Mesenchymal stem cell (in vitro differentiated cells and primary cell): ENCODE data around the gene BMPR1A.

Experiments
- DNase-seq: peaks from one replicate; pipeline ENCODE4 v3.0.0-alpha.2; 2013
- H2AFZ ChIP-seq: one replicate; pipeline ENCODE4 v1.6.1; 2013; ENCODE audit warnings: low read depth, mild to moderate bottlenecking, control low read depth, inconsistent platforms, low read length, moderate library complexity
- H2AK5ac ChIP-seq: 2 replicates; pipeline ENCODE4 v1.6.1; 2013; ENCODE audit warnings: low read length, moderate library complexity, mild to moderate bottlenecking, inconsistent platforms; ENCODE audit not compliant: severe bottlenecking
- H2BK120ac ChIP-seq: one replicate; pipeline ENCODE4 v1.6.1; 2013; ENCODE audit warnings: low read depth, mild to moderate bottlenecking, inconsistent platforms, low read length, moderate library complexity
- H2BK12ac ChIP-seq, 2 experiments: one replicate each; pipeline ENCODE4 v1.6.1; 2013; ENCODE audit warnings: inconsistent platforms in 2 of 2, low read length in 2 of 2, mild to moderate bottlenecking in 2 of 2, moderate library complexity in 2 of 2, control low read depth in 1 of 2
- H2BK15ac ChIP-seq: one replicate; pipeline ENCODE4 v1.6.1; 2013; ENCODE audit warnings: mild to moderate bottlenecking, low read depth, inconsistent platforms; ENCODE audit not compliant: poor library complexity, severe bottlenecking
- H2BK5ac ChIP-seq: 2 replicates; pipeline ENCODE4 v1.6.1; 2013; ENCODE audit warnings: low read depth, mild to moderate bottlenecking, low read length, control low read depth, inconsistent platforms; ENCODE audit not compliant: poor library complexity, severe bottlenecking
- H3K14ac ChIP-seq, 2 experiments: one replicate each; pipeline ENCODE4 v1.6.1; 2013; ENCODE audit warnings: inconsistent platforms in 2 of 2, low read length in 2 of 2, control low read depth in 1 of 2, mild to moderate bottlenecking in 1 of 2, moderate library complexity in 1 of 2
- H3K18ac ChIP-seq, 2 experiments: one replicate each; pipeline ENCODE4 v1.6.1; 2013; ENCODE audit warnings: inconsistent platforms in 2 of 2, low read length in 2 of 2, control low read depth in 1 of 2, low read depth in 1 of 2, mild to moderate bottlenecking in 1 of 2
- H3K23ac ChIP-seq, 2 experiments: one replicate each; pipeline ENCODE4 v1.6.1; 2013; ENCODE audit warnings: inconsistent platforms in 2 of 2, low read length in 2 of 2, mild to moderate bottlenecking in 2 of 2, moderate library complexity in 2 of 2, control low read depth in 1 of 2
- H3K27ac ChIP-seq: 2 replicates; pipeline ENCODE4 v1.5.1; 2013; ENCODE audit warnings: mild to moderate bottlenecking, moderate library complexity, low read length, control low read depth, inconsistent platforms; ENCODE audit not compliant: poor library complexity, severe bottlenecking
- H3K27me3 ChIP-seq, 2 experiments: 2 replicates each; pipeline versions ENCODE4 v1.6.1 to v1.7.0; 2013; ENCODE audit warnings: low read length in 2 of 2, mild to moderate bottlenecking in 2 of 2, moderate library complexity in 2 of 2, control low read depth in 1 of 2, inconsistent platforms in 1 of 2; ENCODE audit not compliant: control insufficient read depth in 1 of 2, insufficient read depth in 1 of 2
- H3K36me3 ChIP-seq, 2 experiments: 2 replicates each; pipeline versions ENCODE4 v1.6.1 to v1.7.0; 2013; ENCODE audit warnings: low read length in 2 of 2, control low read depth in 1 of 2, inconsistent platforms in 1 of 2, low read depth in 1 of 2, mild to moderate bottlenecking in 1 of 2; ENCODE audit not compliant: insufficient read depth in 2 of 2, control insufficient read depth in 1 of 2
- H3K4ac ChIP-seq, 2 experiments: one replicate each; pipeline ENCODE4 v1.6.1; 2013; ENCODE audit warnings: inconsistent platforms in 2 of 2, low read length in 2 of 2, mild to moderate bottlenecking in 2 of 2, moderate library complexity in 2 of 2, control low read depth in 1 of 2, low read depth in 1 of 2
- H3K4me1 ChIP-seq: 2 replicates; pipeline ENCODE4 v1.6.1; 2013; ENCODE audit warnings: low read depth, low read length, control low read depth; ENCODE audit not compliant: control insufficient read depth, insufficient read depth
- H3K4me2 ChIP-seq: 2 replicates; pipeline ENCODE4 v1.6.1; 2013; ENCODE audit warnings: low read length, mild to moderate bottlenecking, inconsistent platforms; ENCODE audit not compliant: poor library complexity, severe bottlenecking
- H3K4me3 ChIP-seq, 2 experiments: 2 replicates each; pipeline versions ENCODE4 v1.5.1 to v1.7.0; 2013; ENCODE audit warnings: low read length in 2 of 2, mild to moderate bottlenecking in 2 of 2, control low read depth in 1 of 2, low read depth in 1 of 2; ENCODE audit not compliant: insufficient read depth in 1 of 2
- H3K79me1 ChIP-seq: replicated peaks from 2 replicates; pipeline ENCODE4 v1.6.1; 2013; ENCODE audit warnings: mild to moderate bottlenecking, control low read depth, low read length, inconsistent platforms; ENCODE audit not compliant: poor library complexity, severe bottlenecking
- H3K9ac ChIP-seq: 2 replicates; pipeline ENCODE4 v1.7.0; 2013; ENCODE audit warnings: mild to moderate bottlenecking, low read length, moderate library complexity
- H3K9me3 ChIP-seq: 2 replicates; pipeline ENCODE4 v1.7.0; 2013; ENCODE audit warnings: mild to moderate bottlenecking, low read length; ENCODE audit not compliant: control insufficient read depth
- H4K8ac ChIP-seq: one replicate; pipeline ENCODE4 v1.6.1; 2013; ENCODE audit warnings: inconsistent platforms, mild to moderate bottlenecking, low read length, moderate library complexity
- H4K91ac ChIP-seq: one replicate; pipeline ENCODE4 v1.6.1; 2013; ENCODE audit warnings: mild to moderate bottlenecking, low read length, inconsistent platforms
- whole genome bisulfite sequencing: methylation state at CpG from one replicate; pipeline ENCODE4 v1.1.7; 2013; ENCODE audit warnings: mixed read lengths; 5-methylcytosine and 5-hydroxymethylcytosine counted together

The BMPR1A gene

DNA sequence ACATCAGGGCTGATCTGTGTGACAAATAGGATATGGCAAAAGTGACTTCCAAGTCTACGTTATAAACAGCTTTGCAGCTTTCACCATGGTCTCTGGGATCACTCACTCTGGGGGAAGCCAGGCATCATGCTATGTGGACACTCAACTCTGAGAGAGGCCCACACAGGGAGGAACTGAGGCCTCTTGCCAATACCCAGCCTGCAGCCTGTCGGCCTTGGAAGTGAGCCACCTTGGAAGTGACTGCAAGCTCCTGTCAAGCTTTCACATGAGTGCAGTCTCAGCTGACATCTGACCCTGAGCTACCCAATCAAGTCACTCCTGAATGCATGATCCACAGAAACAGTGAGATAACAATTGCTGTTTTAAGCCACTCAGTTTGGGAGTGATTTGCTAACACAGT lies 144.5 kb downstream of the BMPR1A start:
- Histone ChIP-seq H4K91ac (no peak overlapping the region), H3K27me3 (no peaks in the 10 kb centered on the region), H3K4me3 (peak overlapping the region in 1 of 2 experiments; percentile 20), H3K18ac (no peak overlapping the region), H3K36me3 (peaks cover 15 to 49% of the 10 kb centered on the region in 2 experiments), H4K8ac (no peak overlapping the region), H3K4me1 (no peaks in the 10 kb centered on the region), H3K4ac (no peak overlapping the region), H3K79me1 (peaks cover 11% of the 10 kb centered on the region), H3K4me2 (no peak overlapping the region), H2AK5ac (no peak overlapping the region), H2BK15ac (no peak overlapping the region), H2AFZ (no peak overlapping the region), H3K27ac (no peak overlapping the region), H3K9ac (peak overlapping the region; percentile 43), H2BK120ac (no peak overlapping the region), H3K23ac (no peak overlapping the region), H2BK5ac (no peak overlapping the region), H2BK12ac (no peak overlapping the region), H3K14ac (no peak overlapping the region), H3K9me3 (peaks cover 8% of the 10 kb centered on the region)
- WGBS, result 87% methylated on average over 2 of the region's 2 CpGs
- peak; percentile 67 for DNase-seq

DNA sequence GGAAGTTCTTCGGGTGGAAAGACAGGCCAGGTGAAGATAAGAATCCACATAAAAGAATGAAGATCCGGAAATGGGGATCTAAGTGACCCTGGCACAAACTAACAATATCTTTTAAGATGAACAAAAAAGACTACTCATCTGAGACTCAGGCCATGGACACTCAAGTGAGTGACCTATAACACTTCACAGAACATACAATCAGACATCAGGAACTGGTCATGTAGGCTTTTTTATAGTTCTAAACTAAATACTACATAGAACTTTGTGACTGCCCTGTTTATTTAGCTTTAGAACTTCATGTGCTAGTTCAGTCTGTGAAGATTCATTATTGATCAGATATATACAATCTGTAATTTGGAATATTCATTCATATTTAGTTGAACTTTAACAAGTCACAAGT lies 148.2 kb downstream of the BMPR1A start:
- H3K27ac ChIP-seq, result no peak overlapping the region
- H2AFZ ChIP-seq, result no peak overlapping the region
- no peak overlapping the region for H2AK5ac ChIP-seq
- no peak for DNase-seq
- peaks cover 20 to 74% of the 10 kb centered on the region in 2 experiments for H3K36me3 ChIP-seq
- peaks cover 16% of the 10 kb centered on the region for H3K9me3 ChIP-seq
- H2BK15ac ChIP-seq, result no peak overlapping the region
- no peaks in the 10 kb centered on the region for H3K4me1 ChIP-seq
- no peaks in the 10 kb centered on the region for H3K27me3 ChIP-seq
- WGBS, result 100% methylated on average over 2 of the region's 2 CpGs
- no peak overlapping the region for H4K8ac ChIP-seq
- H3K23ac ChIP-seq, result no peak overlapping the region
- no peak overlapping the region for H3K18ac ChIP-seq
- H3K14ac ChIP-seq, result no peak overlapping the region
- H3K9ac ChIP-seq, result no peak overlapping the region
- H3K4me2 ChIP-seq, result no peak overlapping the region
- H3K4ac ChIP-seq, result no peak overlapping the region
- H4K91ac ChIP-seq, result no peak overlapping the region
- no peak overlapping the region for H3K4me3 ChIP-seq
- H2BK12ac ChIP-seq, result no peak overlapping the region
- H2BK5ac ChIP-seq, result no peak overlapping the region
- no peak overlapping the region for H2BK120ac ChIP-seq
- H3K79me1 ChIP-seq, result peaks cover 20% of the 10 kb centered on the region

DNA sequence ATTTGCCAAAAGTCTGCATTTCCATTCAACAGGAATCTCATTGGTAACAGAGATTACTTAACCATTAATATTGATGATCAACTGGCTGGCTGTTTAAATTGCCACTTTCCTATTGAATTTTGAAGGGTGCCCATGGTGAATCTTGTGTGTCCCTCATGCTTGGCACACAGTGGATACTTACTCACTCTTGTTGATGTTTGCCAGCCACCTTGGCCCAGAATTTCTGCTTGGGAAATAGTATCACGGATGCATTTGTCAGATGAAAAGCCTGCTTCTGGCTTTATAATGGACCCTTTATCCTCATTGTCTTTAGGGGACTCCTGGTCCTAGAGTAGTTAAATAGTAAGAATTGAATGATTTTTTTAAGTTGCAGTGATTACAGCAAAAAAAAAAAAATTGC lies 149.0 kb downstream of the BMPR1A start:
- Histone ChIP-seq H3K9ac (no peak overlapping the region), H3K27me3 (no peaks in the 10 kb centered on the region), H2AK5ac (no peak overlapping the region), H3K4me1 (no peaks in the 10 kb centered on the region), H3K14ac (no peak overlapping the region), H3K79me1 (peaks cover 20% of the 10 kb centered on the region), H2BK15ac (no peak overlapping the region), H2BK120ac (no peak overlapping the region), H3K4ac (no peak overlapping the region), H3K23ac (no peak overlapping the region), H4K8ac (no peak overlapping the region), H3K9me3 (peaks cover 16% of the 10 kb centered on the region), H2AFZ (no peak overlapping the region), H3K18ac (no peak overlapping the region), H3K27ac (no peak overlapping the region), H3K36me3 (peaks cover 20 to 69% of the 10 kb centered on the region in 2 experiments), H4K91ac (no peak overlapping the region), H2BK5ac (no peak overlapping the region), H3K4me3 (no peak overlapping the region), H3K4me2 (no peak overlapping the region), H2BK12ac (no peak overlapping the region)
- WGBS, result 92% methylated on average over 1 of the region's 1 CpG
- DNase-seq, result no peak

DNA sequence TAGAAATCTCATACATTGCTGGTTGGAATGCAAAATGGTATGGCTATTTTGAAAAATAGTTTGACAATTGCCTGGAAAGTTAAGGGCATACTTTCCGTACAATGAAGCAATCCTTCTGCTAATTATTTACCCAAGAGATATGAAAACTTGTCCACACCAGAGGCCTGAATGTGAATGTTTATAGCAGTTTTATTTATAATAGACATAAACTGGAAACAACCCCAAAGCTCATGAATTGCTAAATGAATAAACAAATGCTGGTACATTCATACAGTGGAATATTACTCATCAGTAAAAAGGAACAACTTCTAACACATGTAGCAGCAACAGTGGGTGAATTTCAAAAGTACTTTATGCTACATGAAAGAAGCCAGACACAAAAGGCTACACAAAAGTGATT lies 158.3 kb downstream of the BMPR1A start:
- H2BK12ac ChIP-seq, result no peak overlapping the region
- H3K9me3 ChIP-seq, result no peaks in the 10 kb centered on the region
- no peak overlapping the region for H3K14ac ChIP-seq
- no peak overlapping the region for H3K23ac ChIP-seq
- H2BK5ac ChIP-seq, result no peak overlapping the region
- H2BK120ac ChIP-seq, result no peak overlapping the region
- no peak overlapping the region for H4K91ac ChIP-seq
- H3K9ac ChIP-seq, result no peak overlapping the region
- H3K27ac ChIP-seq, result no peak overlapping the region
- peak; percentile 42 for DNase-seq
- H3K79me1 ChIP-seq, result peaks cover 4% of the 10 kb centered on the region
- no peaks in the 10 kb centered on the region for H3K4me1 ChIP-seq
- no CpG with 5 or more reads among the region's 1 CpG for WGBS
- no peak overlapping the region for H2AFZ ChIP-seq
- no peaks in the 10 kb centered on the region for H3K27me3 ChIP-seq
- H2AK5ac ChIP-seq, result no peak overlapping the region
- no peak overlapping the region for H3K4me3 ChIP-seq
- H2BK15ac ChIP-seq, result no peak overlapping the region
- H3K4ac ChIP-seq, result no peak overlapping the region
- peaks cover 15 to 61% of the 10 kb centered on the region in 2 experiments for H3K36me3 ChIP-seq
- H4K8ac ChIP-seq, result no peak overlapping the region
- H3K18ac ChIP-seq, result no peak overlapping the region
- H3K4me2 ChIP-seq, result no peak overlapping the region
